Ascending aorta (tissue), 2 donors: ENCODE measurements around the gene PAX9. TPM values are rescaled to one million over a fixed set of nuclear protein-coding genes. Genes with fewer than 3 reads are reported as not detected.

ENCODE experiments used
- DNase-seq, 2 donors: peaks; one replicate each; pipeline ENCODE4 v3.0.0-alpha.2; 2019; ENCODE audit warnings: low spot score in 2 of 2
- H3K27ac ChIP-seq, 2 donors: fragments of 200-600 bp; sonication (generic); one replicate each; pipeline ENCODE4 v1.5.1; 2016 to 2017; ENCODE audit warnings: mild to moderate bottlenecking in 1 of 2
- H3K27me3 ChIP-seq: fragments of 200-600 bp; sonication (generic); one replicate; pipeline ENCODE4 v1.5.1; 2017
- H3K36me3 ChIP-seq, 2 donors: fragments of 200-600 bp; sonication (generic); one replicate each; pipeline ENCODE4 v1.5.1; 2016
- H3K4me1 ChIP-seq, 2 donors: fragments of 200-600 bp; sonication (generic); one replicate each; pipeline ENCODE4 v1.5.1; 2016 to 2017; ENCODE audit warnings: mild to moderate bottlenecking in 1 of 2
- H3K4me3 ChIP-seq, 2 donors: fragments of 200-600 bp; sonication (generic); one replicate each; pipeline ENCODE4 v1.5.1; 2016 to 2017; ENCODE audit warnings: mild to moderate bottlenecking in 1 of 2
- H3K9me3 ChIP-seq, 2 donors: fragments of 200-600 bp; sonication (generic); one replicate each; pipeline ENCODE4 v1.5.1; 2016
- CTCF ChIP-seq, 3 experiments: fragments of 200-600 bp in 2 of 3; fragments of 450-650 bp in 1 of 3; sonication (generic) in 2 of 3; IDR thresholded peaks; one replicate each; pipeline ENCODE4 v1.5.1; 2016 to 2019; ENCODE audit warnings: antibody characterized with exemption in 3 of 3, mild to moderate bottlenecking in 1 of 3, moderate library complexity in 1 of 3
- intact Hi-C: fragments of 100-400 bp; cut with DNase I; formaldehyde crosslinking; loops from one replicate; pipeline ENCODE4 v1.15.1; 2023
- total RNA-seq: library from RNA; depleted of rRNA; stranded (reverse); fragments of >200 nt; gene quantifications from one replicate; pipeline ENCODE4 v1.1.0, GENCODE V29; 2016

The PAX9 gene
- total RNA-seq, 1 donor from 2014 or later = not detected

- intact Hi-C loops = loop anchor here (10.0 kb wide), 1 partner anchor 936 kb away; the partner anchor contains the start of genes FOXA1 and TTC6
- no peaks in the 10 kb centered on the region for H3K9me3 ChIP-seq
- no peak for DNase-seq
- no peaks in the 10 kb centered on the region for H3K36me3 ChIP-seq
- no peak overlapping the region for H3K4me3 ChIP-seq
- TF ChIP-seq CTCF (IDR thresholded peaks at IDR 0.05) = no peak
- H3K27ac ChIP-seq = no peak overlapping the region
- peaks cover 43% of the 10 kb centered on the region for H3K27me3 ChIP-seq
- H3K4me1 ChIP-seq = peaks cover 4 to 29% of the 10 kb centered on the region in 2 donors
Measured at GRCh38 chr14:36659010-36659821, 2.4 kb upstream of the PAX9 start.

GRCh38 chr14:36659822-36660735, 1.6 kb upstream of the PAX9 start:
- Histone ChIP-seq H3K4me1 (peaks cover 4 to 30% of the 10 kb centered on the region in 2 donors), H3K9me3 (no peaks in the 10 kb centered on the region), H3K27ac (no peak overlapping the region), H3K27me3 (peaks cover 36% of the 10 kb centered on the region), H3K36me3 (no peaks in the 10 kb centered on the region), H3K4me3 (no peak overlapping the region)
- intact Hi-C loops = loop anchor here (5.0 to 10.0 kb wide), 4 partner anchors 145 to 935 kb away; partner anchors contain the start of genes FOXA1, MBIP and TTC6
- no peak for TF ChIP-seq CTCF (IDR thresholded peaks at IDR 0.05)
- DNase-seq = no peak

GRCh38 chr14:36660736-36661505, 739 bp upstream of the PAX9 start:
- H3K4me1 ChIP-seq = peaks cover 4 to 28% of the 10 kb centered on the region in 2 donors
- no peaks in the 10 kb centered on the region for H3K9me3 ChIP-seq
- H3K27me3 ChIP-seq = peaks cover 32% of the 10 kb centered on the region
- H3K4me3 ChIP-seq = peak overlapping the region; percentile 51 to 63
- intact Hi-C loops = loop anchor here (5.0 to 10.0 kb wide), 3 partner anchors 146 to 476 kb away; partner anchors contain the start of gene MBIP
- no peak overlapping the region for H3K27ac ChIP-seq
- no peak for TF ChIP-seq CTCF (IDR thresholded peaks at IDR 0.05)
- H3K36me3 ChIP-seq = no peaks in the 10 kb centered on the region
- no peak for DNase-seq

- TF ChIP-seq CTCF (IDR thresholded peaks at IDR 0.05) = no peak
- DNase-seq = no peak
- peaks cover 7 to 28% of the 10 kb centered on the region in 2 donors for H3K4me1 ChIP-seq
- no peaks in the 10 kb centered on the region for H3K36me3 ChIP-seq
- intact Hi-C loops = loop anchor here (5.0 to 10.0 kb wide), 3 partner anchors 147 to 475 kb away; partner anchors contain the start of gene MBIP
- H3K9me3 ChIP-seq = no peaks in the 10 kb centered on the region
- peaks cover 31% of the 10 kb centered on the region for H3K27me3 ChIP-seq
- peak overlapping the region; percentile 51 to 63 for H3K4me3 ChIP-seq
- no peak overlapping the region for H3K27ac ChIP-seq
Measured at GRCh38 chr14:36662258-36662542, 540 bp downstream of the PAX9 start.
